Measurements from ENCODE around the gene IRX2.

The IRX2 gene

GRCh38 chr5:2718115-2718514, 33.4 kb downstream of the IRX2 start:
- H3K4me1 ChIP-seq (ENCODE audit: insufficient read depth, low read length, poor library complexity, severe bottlenecking) = no peaks in the 10 kb centered on the region
- H3K79me2 ChIP-seq (ENCODE audit: insufficient read depth, low read length) = no peaks in the 10 kb centered on the region
- no peak overlapping the region for H3K4me3 ChIP-seq (ENCODE audit: low read length, poor library complexity, severe bottlenecking)
- TF ChIP-seq EZH2phosphoT487 (IDR thresholded peaks at IDR 0.05; ENCODE audit: borderline replicate concordance) (no peak), CTCF (conservative IDR thresholded peaks at IDR 0.05; ENCODE audit: low read length) (no peak)
- H3K9ac ChIP-seq (ENCODE audit: low read depth, low read length, poor library complexity, severe bottlenecking) = no peak overlapping the region
- H3K27me3 ChIP-seq (ENCODE audit: insufficient read depth, low read length, poor library complexity, severe bottlenecking) = no peaks in the 10 kb centered on the region
- no peak overlapping the region for H2AFZ ChIP-seq (ENCODE audit: low read length)
- no peaks in the 10 kb centered on the region for H3F3A ChIP-seq (ENCODE audit: low read depth)
- no peaks in the 10 kb centered on the region for H4K20me1 ChIP-seq (ENCODE audit: insufficient read depth, low read length, poor library complexity, severe bottlenecking)
- peaks cover 12% of the 10 kb centered on the region; the same call in 1 of the 2 replicates for H3K9me3 ChIP-seq (ENCODE audit: insufficient read depth, low read depth, low read length)
- H3K36me3 ChIP-seq (ENCODE audit: insufficient read depth, low read length) = no peaks in the 10 kb centered on the region
- no peaks in the 10 kb centered on the region for H3K9me2 ChIP-seq (replicated peaks; ENCODE audit: low read depth, low read length)
- no peak overlapping the region for H3K4me2 ChIP-seq (ENCODE audit: low read depth, low read length, poor library complexity, severe bottlenecking)

GRCh38 chr5:2715856-2716255, 35.6 kb downstream of the IRX2 start:
- H3K4me1 ChIP-seq (ENCODE audit: insufficient read depth, low read length, poor library complexity, severe bottlenecking) = no peaks in the 10 kb centered on the region
- no peaks in the 10 kb centered on the region for H4K20me1 ChIP-seq (ENCODE audit: insufficient read depth, low read length, poor library complexity, severe bottlenecking)
- H3K9ac ChIP-seq (ENCODE audit: low read depth, low read length, poor library complexity, severe bottlenecking) = no peak overlapping the region
- no peaks in the 10 kb centered on the region for H3K79me2 ChIP-seq (ENCODE audit: insufficient read depth, low read length)
- H3K27me3 ChIP-seq (ENCODE audit: insufficient read depth, low read length, poor library complexity, severe bottlenecking) = no peaks in the 10 kb centered on the region
- H3K4me2 ChIP-seq (ENCODE audit: low read depth, low read length, poor library complexity, severe bottlenecking) = no peak overlapping the region
- no peaks in the 10 kb centered on the region for H3K9me2 ChIP-seq (replicated peaks; ENCODE audit: low read depth, low read length)
- peaks cover 12% of the 10 kb centered on the region; the same call in 1 of the 2 replicates for H3K9me3 ChIP-seq (ENCODE audit: insufficient read depth, low read depth, low read length)
- H2AFZ ChIP-seq (ENCODE audit: low read length) = no peak overlapping the region
- TF ChIP-seq CTCF (conservative IDR thresholded peaks at IDR 0.05; ENCODE audit: low read length) (no peak), EZH2phosphoT487 (IDR thresholded peaks at IDR 0.05; ENCODE audit: borderline replicate concordance) (no peak)
- no peaks in the 10 kb centered on the region for H3K36me3 ChIP-seq (ENCODE audit: insufficient read depth, low read length)
- no peak overlapping the region for H3K4me3 ChIP-seq (ENCODE audit: low read length, poor library complexity, severe bottlenecking)
- H3F3A ChIP-seq (ENCODE audit: low read depth) = no peaks in the 10 kb centered on the region

GRCh38 chr5:2714805-2715204, 36.7 kb downstream of the IRX2 start:
- H3K4me2 ChIP-seq (ENCODE audit: low read depth, low read length, poor library complexity, severe bottlenecking) = no peak overlapping the region
- no peak overlapping the region for H3K4me3 ChIP-seq (ENCODE audit: low read length, poor library complexity, severe bottlenecking)
- no peaks in the 10 kb centered on the region for H3F3A ChIP-seq (ENCODE audit: low read depth)
- no peak for TF ChIP-seq CTCF (conservative IDR thresholded peaks at IDR 0.05; ENCODE audit: low read length)
- TF ChIP-seq EZH2phosphoT487 (IDR thresholded peaks at IDR 0.05; ENCODE audit: borderline replicate concordance) = no peak
- no peaks in the 10 kb centered on the region for H3K4me1 ChIP-seq (ENCODE audit: insufficient read depth, low read length, poor library complexity, severe bottlenecking)
- H3K9me2 ChIP-seq (replicated peaks; ENCODE audit: low read depth, low read length) = no peaks in the 10 kb centered on the region
- no peak overlapping the region for H3K9ac ChIP-seq (ENCODE audit: low read depth, low read length, poor library complexity, severe bottlenecking)
- H4K20me1 ChIP-seq (ENCODE audit: insufficient read depth, low read length, poor library complexity, severe bottlenecking) = no peaks in the 10 kb centered on the region
- no peaks in the 10 kb centered on the region for H3K36me3 ChIP-seq (ENCODE audit: insufficient read depth, low read length)
- no peaks in the 10 kb centered on the region for H3K27me3 ChIP-seq (ENCODE audit: insufficient read depth, low read length, poor library complexity, severe bottlenecking)
- H3K79me2 ChIP-seq (ENCODE audit: insufficient read depth, low read length) = no peaks in the 10 kb centered on the region
- no peak overlapping the region for H2AFZ ChIP-seq (ENCODE audit: low read length)
- H3K9me3 ChIP-seq (ENCODE audit: insufficient read depth, low read depth, low read length) = peaks cover 12% of the 10 kb centered on the region; the same call in 1 of the 2 replicates
